NCI-H226 (cell line): ENCODE measurements around the gene ZSWIM6.
"Not testable (repeated sequence)": the region's sequence is repeated elsewhere in the genome, so short reads cannot be mapped to it uniquely, and the experiment has no call there.

Experiments used
- DNase-seq: peaks from one replicate; pipeline ENCODE4 v3.0.0-alpha.2; 2015

Gene ZSWIM6

GRCh38 chr5:61410811-61411210 lies 78.8 kb downstream of the ZSWIM6 start:
- no peak for DNase-seq

- no peak for DNase-seq
Measured at GRCh38 chr5:61412361-61412760, 80.3 kb downstream of the ZSWIM6 start.

GRCh38 chr5:61413205-61413604 lies 81.1 kb downstream of the ZSWIM6 start:
- not testable (repeated sequence) for DNase-seq

GRCh38 chr5:61414806-61415205 lies 82.7 kb downstream of the ZSWIM6 start:
- DNase-seq: no peak

GRCh38 chr5:61416010-61416409 lies 84.0 kb downstream of the ZSWIM6 start:
- DNase-seq: peak; percentile 72

- DNase-seq: peak; percentile 62
Measured at GRCh38 chr5:61416420-61416819, 84.4 kb downstream of the ZSWIM6 start.

GRCh38 chr5:61417340-61417739 lies 85.3 kb downstream of the ZSWIM6 start:
- DNase-seq: no peak

GRCh38 chr5:61417851-61418250 lies 85.8 kb downstream of the ZSWIM6 start:
- DNase-seq: no peak

- no peak for DNase-seq
Measured at GRCh38 chr5:61419106-61419505, 87.0 kb downstream of the ZSWIM6 start.

- DNase-seq: no peak
Measured at GRCh38 chr5:61420016-61420415, 88.0 kb downstream of the ZSWIM6 start.

- not testable (repeated sequence) for DNase-seq
Measured at GRCh38 chr5:61421262-61421661, 89.2 kb downstream of the ZSWIM6 start.

GRCh38 chr5:61423487-61424145 lies 91.6 kb downstream of the ZSWIM6 start:
- no peak for DNase-seq

GRCh38 chr5:61425918-61426317 lies 93.9 kb downstream of the ZSWIM6 start:
- DNase-seq: no peak

- DNase-seq: no peak
Measured at GRCh38 chr5:61429906-61430305, 97.8 kb downstream of the ZSWIM6 start.

GRCh38 chr5:61431923-61432620 lies 100.0 kb downstream of the ZSWIM6 start:
- no peak for DNase-seq

- no peak for DNase-seq
Measured at GRCh38 chr5:61435368-61435767, 103.3 kb downstream of the ZSWIM6 start.

- no peak for DNase-seq
Measured at GRCh38 chr5:61438298-61438970, 106.4 kb downstream of the ZSWIM6 start.

- DNase-seq: no peak
Measured at GRCh38 chr5:61440086-61440485, 108.0 kb downstream of the ZSWIM6 start.

- no peak for DNase-seq
Measured at GRCh38 chr5:61440596-61440995, 108.5 kb downstream of the ZSWIM6 start.

GRCh38 chr5:61441742-61442141 lies 109.7 kb downstream of the ZSWIM6 start:
- DNase-seq: no peak

- DNase-seq: no peak
Measured at GRCh38 chr5:61447780-61448495, 115.9 kb downstream of the ZSWIM6 start.

GRCh38 chr5:61449804-61450492 lies 117.9 kb downstream of the ZSWIM6 start:
- peak; percentile 87 for DNase-seq
